Measurements from ENCODE around the gene DISC1.

- TF ChIP-seq CTCF (IDR thresholded peaks at IDR 0.05), result no peak
- TF ChIP-seq POLR2A (IDR thresholded peaks at IDR 0.05), result no peak
Measured at GRCh38 chr1:231913493-231913892, 286.9 kb downstream of the DISC1 start.

Measured in vagina (tissue), 2 donors.